Progenitor cell of endocrine pancreas (in vitro differentiated cells): ENCODE measurements around the gene GPR141. TPM values are rescaled to one million over a fixed set of nuclear protein-coding genes. Genes with fewer than 3 reads are reported as not detected.
"Not testable (repeated sequence)": the region's sequence is repeated elsewhere in the genome, so short reads cannot be mapped to it uniquely, and the experiment has no call there.

Source experiments
- DNase-seq: peaks from one replicate; pipeline ENCODE4 v3.0.0; 2021; ENCODE audit warnings: low spot score; ENCODE audit not compliant: unreplicated experiment
- H3K27ac Mint-ChIP-seq: 2 replicates; pipeline ENCODE4 v1.8.0; 2021; ENCODE audit warnings: mild to moderate bottlenecking, moderate library complexity, mixed read lengths
- H3K27me3 Mint-ChIP-seq: 2 replicates; pipeline ENCODE4 v1.8.0; 2021; ENCODE audit warnings: mixed read lengths
- H3K36me3 Mint-ChIP-seq: 2 replicates; pipeline ENCODE4 v1.8.0; 2022; ENCODE audit warnings: mixed read lengths; ENCODE audit not compliant: insufficient read depth
- H3K4me1 Mint-ChIP-seq: 2 replicates; pipeline ENCODE4 v1.8.0; 2021; ENCODE audit warnings: low read depth, mixed read lengths
- H3K4me3 Mint-ChIP-seq: 2 replicates; pipeline ENCODE4 v1.8.0; 2021; ENCODE audit warnings: low read depth, mild to moderate bottlenecking, moderate library complexity, mixed read lengths
- H3K9me3 Mint-ChIP-seq: 2 replicates; pipeline ENCODE4 v1.8.0; 2021; ENCODE audit warnings: low read depth, mixed read lengths
- total RNA-seq: library from RNA; stranded (reverse); gene quantifications from 2 replicates; pipeline ENCODE4 v1.2.1, GENCODE V29; 2021
- TF ChIP-seq, protein P1 (sequence below): fragments of 200-600 bp; sonication (generic); IDR thresholded peaks from one replicate; pipeline ENCODE4 v1.5.0; 2021; ENCODE audit warnings: antibody characterized with exemption, mild to moderate bottlenecking; ENCODE audit not compliant: unreplicated experiment

GPR141 gene
- total RNA-seq, 1 donor from 2014 or later = 1.1 TPM

DNA sequence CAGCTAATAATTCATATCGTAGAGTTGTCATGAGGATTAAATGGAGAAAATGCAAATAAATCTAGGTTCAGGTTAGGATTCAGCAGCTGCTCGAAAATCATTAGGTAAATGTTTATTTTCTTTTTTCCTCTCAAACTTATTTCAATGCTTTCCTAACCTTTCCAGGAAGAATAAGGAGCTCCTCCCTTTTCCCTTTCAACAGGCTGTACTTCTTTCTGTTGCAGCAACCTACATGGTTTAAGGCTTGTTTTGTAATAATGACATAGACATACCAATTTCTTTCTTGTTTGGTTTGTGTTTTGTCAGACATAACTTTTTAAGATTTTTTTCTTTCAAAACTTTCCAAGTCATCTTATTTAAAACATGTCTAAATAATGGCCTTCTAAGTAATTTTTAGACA is 18.2 kb downstream of the GPR141 start:
- no peaks in the 10 kb centered on the region for H3K36me3 Mint-ChIP-seq
- no peaks in the 10 kb centered on the region for H3K27me3 Mint-ChIP-seq
- peaks cover 12% of the 10 kb centered on the region for H3K4me1 Mint-ChIP-seq
- no peak overlapping the region for H3K4me3 Mint-ChIP-seq
- no peak overlapping the region for H3K27ac Mint-ChIP-seq
- TF ChIP-seq, protein P1, sequence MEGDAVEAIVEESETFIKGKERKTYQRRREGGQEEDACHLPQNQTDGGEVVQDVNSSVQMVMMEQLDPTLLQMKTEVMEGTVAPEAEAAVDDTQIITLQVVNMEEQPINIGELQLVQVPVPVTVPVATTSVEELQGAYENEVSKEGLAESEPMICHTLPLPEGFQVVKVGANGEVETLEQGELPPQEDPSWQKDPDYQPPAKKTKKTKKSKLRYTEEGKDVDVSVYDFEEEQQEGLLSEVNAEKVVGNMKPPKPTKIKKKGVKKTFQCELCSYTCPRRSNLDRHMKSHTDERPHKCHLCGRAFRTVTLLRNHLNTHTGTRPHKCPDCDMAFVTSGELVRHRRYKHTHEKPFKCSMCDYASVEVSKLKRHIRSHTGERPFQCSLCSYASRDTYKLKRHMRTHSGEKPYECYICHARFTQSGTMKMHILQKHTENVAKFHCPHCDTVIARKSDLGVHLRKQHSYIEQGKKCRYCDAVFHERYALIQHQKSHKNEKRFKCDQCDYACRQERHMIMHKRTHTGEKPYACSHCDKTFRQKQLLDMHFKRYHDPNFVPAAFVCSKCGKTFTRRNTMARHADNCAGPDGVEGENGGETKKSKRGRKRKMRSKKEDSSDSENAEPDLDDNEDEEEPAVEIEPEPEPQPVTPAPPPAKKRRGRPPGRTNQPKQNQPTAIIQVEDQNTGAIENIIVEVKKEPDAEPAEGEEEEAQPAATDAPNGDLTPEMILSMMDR = no peak
- no peak for DNase-seq
- peaks cover 3% of the 10 kb centered on the region for H3K9me3 Mint-ChIP-seq

DNA sequence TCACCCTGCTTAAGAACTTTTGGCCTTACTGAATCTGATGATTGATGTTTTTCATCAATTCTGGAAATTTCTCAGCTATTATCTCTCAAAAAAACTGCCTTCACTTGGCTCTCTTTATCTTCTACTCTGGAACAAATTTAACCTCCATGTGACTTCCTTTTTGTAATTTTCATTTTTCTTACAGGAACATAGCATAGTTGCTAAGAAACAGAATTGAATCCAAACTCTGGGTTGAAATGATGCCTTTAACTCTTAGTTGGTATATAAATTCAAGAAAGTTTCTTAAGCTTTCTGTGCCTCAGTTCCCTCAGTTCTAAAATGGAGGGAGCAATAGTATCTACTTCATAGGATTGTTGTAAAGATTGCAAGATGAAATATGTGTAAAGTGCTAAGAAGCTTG is 19.8 kb downstream of the GPR141 start:
- peaks cover 6% of the 10 kb centered on the region for H3K4me1 Mint-ChIP-seq
- TF ChIP-seq, protein P1 = no peak
- peaks cover 1% of the 10 kb centered on the region for H3K9me3 Mint-ChIP-seq
- no peak overlapping the region for H3K4me3 Mint-ChIP-seq
- no peaks in the 10 kb centered on the region for H3K36me3 Mint-ChIP-seq
- no peak overlapping the region for H3K27ac Mint-ChIP-seq
- no peak for DNase-seq
- no peaks in the 10 kb centered on the region for H3K27me3 Mint-ChIP-seq

DNA sequence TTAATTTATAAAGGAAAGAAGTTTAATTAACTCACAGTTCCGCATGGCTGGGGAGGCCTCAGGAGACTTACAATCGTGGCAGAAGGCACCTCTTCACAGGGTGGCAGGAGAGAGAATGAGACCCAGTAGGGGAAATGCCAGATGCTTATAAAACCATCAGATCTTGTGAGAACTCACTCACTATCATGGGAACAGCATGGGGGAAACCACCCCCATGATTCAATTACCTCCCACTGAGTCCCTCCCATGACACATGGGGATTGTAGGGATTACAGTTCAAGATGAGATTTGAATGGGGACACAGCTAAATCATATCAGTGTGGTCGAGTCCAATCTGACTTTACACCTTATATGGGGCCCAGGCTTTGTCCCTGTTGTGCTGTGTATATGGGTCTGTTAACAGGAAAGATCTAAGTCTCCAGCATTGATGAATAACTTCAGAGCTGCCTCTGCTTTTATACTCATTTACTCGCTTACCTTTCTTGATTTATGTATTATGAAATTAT is 20.8 kb downstream of the GPR141 start:
- not testable (repeated sequence) for H3K27ac Mint-ChIP-seq, H3K27me3 Mint-ChIP-seq, H3K9me3 Mint-ChIP-seq, H3K4me3 Mint-ChIP-seq, H3K36me3 Mint-ChIP-seq, H3K4me1 Mint-ChIP-seq, DNase-seq

DNA sequence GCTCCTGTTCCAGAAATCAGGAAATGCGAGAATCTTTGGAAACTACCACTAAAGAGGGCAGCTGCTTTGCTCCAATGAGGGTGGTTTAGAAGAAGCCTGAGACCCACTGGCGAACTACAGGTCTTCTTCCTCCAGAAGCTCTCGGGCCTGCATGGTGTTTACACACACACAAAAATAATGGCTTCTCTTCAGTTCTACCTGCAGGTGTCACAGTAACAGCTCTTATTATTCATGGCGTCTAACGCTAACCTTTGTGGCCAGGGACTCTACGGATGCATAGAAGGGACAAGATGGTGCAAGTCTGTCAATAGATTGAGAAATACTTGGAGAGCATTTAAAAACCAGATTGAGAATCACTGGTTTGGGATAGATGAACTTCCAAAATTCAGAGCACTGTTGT is 22.4 kb downstream of the GPR141 start:
- H3K36me3 Mint-ChIP-seq = no peaks in the 10 kb centered on the region
- DNase-seq = no peak
- TF ChIP-seq, protein P1 = no peak
- no peak overlapping the region for H3K4me3 Mint-ChIP-seq
- no peak overlapping the region for H3K27ac Mint-ChIP-seq
- H3K27me3 Mint-ChIP-seq = no peaks in the 10 kb centered on the region
- H3K4me1 Mint-ChIP-seq = peaks cover 6% of the 10 kb centered on the region
- H3K9me3 Mint-ChIP-seq = no peaks in the 10 kb centered on the region

DNA sequence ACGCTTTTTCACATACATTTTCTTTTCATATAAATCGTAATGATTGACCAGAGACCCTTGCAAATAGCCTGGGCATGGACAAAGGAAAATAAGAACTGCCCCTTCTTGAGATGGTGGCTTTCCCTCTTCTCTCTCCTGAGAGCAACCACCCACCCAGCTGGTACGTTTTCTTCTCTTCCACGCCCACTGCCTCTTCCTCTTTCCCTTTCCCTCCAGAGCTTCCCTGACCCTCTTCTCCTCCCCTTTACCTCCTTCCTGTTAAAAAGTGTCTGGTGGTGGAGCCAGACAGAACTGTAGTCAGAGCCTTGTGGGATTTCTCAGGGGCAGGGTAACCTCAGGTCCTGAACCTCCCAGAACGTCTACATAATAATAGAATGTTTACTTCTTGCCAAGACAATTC is 23.2 kb downstream of the GPR141 start:
- Mint-ChIP-seq H3K4me1 (peaks cover 4% of the 10 kb centered on the region), H3K9me3 (no peaks in the 10 kb centered on the region), H3K27me3 (no peaks in the 10 kb centered on the region), H3K36me3 (no peaks in the 10 kb centered on the region), H3K27ac (no peak overlapping the region), H3K4me3 (no peak overlapping the region)
- TF ChIP-seq, protein P1 = no peak
- no peak for DNase-seq

DNA sequence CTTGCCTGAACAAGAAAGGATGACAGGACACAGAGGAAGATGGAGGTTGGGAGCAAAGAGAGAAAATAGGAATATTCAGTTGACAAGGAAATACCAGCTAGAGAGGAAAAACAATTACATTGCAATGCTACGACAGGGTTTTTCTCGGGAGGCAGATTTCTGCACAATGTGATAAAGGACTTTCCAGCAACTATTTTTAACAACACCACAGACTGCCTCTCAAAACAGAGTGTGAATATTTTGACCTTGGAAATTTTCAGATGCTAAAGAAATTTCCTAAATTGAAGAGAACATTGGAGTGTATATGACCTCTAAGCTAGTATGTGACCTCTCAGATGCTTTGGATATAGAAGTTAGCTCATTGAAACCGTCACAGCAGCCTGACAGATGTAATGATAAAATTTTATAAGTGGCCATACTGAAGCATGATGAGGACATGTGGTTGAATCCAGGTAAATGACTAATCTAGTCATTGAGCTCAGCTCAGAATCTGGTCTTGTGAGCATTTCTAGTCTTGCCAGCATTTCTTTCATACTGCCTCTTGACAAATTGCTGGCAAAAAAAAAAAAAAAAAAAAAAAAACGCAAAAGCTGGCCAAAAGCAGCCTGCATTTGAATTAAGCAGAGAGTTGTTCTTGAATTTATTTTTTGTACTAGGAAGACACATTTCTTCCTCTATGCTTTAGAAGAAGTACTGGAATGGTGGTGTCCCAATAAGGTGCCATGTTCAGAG is 24.4 kb downstream of the GPR141 start:
- Mint-ChIP-seq H3K9me3 (no peaks in the 10 kb centered on the region), H3K36me3 (no peaks in the 10 kb centered on the region), H3K4me3 (no peak overlapping the region), H3K27ac (no peak overlapping the region), H3K4me1 (peaks cover 5% of the 10 kb centered on the region), H3K27me3 (no peaks in the 10 kb centered on the region)
- TF ChIP-seq, protein P1 = no peak
- no peak for DNase-seq
